ENCODE measurements around the gene FBXO34. TPM values are rescaled to one million over a fixed set of nuclear protein-coding genes. Genes with fewer than 3 reads are reported as not detected.

Gene FBXO34, protein sequence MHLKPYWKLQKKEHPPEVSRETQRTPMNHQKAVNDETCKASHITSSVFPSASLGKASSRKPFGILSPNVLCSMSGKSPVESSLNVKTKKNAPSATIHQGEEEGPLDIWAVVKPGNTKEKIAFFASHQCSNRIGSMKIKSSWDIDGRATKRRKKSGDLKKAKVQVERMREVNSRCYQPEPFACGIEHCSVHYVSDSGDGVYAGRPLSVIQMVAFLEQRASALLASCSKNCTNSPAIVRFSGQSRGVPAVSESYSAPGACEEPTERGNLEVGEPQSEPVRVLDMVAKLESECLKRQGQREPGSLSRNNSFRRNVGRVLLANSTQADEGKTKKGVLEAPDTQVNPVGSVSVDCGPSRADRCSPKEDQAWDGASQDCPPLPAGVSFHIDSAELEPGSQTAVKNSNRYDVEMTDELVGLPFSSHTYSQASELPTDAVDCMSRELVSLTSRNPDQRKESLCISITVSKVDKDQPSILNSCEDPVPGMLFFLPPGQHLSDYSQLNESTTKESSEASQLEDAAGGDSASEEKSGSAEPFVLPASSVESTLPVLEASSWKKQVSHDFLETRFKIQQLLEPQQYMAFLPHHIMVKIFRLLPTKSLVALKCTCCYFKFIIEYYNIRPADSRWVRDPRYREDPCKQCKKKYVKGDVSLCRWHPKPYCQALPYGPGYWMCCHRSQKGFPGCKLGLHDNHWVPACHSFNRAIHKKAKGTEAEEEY
- total RNA-seq = 17.1 and 20.0 TPM in 2 replicates

DNA sequence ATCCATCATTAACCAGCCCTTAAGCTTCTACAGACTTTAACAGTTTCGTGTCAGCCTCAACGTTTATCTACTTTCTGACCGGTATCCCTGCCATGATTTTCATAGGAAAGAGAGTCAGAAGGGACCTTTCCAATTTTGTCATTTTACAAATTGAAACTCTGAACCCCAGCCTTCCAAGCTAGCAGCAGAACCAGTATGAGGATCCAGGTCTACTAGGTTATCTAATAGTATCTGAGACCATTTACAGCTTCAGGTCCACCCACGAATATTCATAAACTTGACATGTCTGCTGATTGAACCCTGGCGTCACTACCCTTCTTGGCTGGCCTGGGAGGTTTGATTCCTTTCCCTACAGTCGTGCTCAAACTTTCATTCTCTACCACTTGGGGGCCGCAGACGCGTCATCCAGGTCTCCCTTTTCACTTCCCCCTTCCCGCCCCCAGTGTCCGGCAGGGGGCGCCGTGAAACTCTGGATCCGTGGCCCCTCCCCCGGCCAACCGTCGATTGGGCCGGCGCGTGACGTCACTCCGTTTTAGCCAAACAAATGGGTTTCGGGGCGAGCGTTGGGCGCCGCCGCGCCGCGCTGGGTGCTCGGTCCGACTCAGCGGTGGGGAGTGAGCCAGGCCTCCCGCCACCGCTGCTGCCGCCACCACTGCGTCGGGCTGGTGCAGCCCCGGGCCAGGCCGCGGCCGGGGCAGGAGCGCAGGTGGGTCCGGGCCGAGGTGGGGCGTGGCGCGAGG lies at the start of gene FBXO34:
FBXO34 (plus strand) TSS at position 590 of the 740 bp plus-strand sequence. CDS start 78,970 bp downstream, outside the sequence.

Other genes starting within 250 kb of the FBXO34 start
- gene WDHD1, start 244.3 kb upstream of the FBXO34 start, total RNA-seq = 2.4 and 13.5 TPM in 2 replicates
- gene SOCS4, start 244.2 kb upstream of the FBXO34 start, total RNA-seq = 7.7 and 8.0 TPM in 2 replicates
- gene MAPK1IP1L, start 219.8 kb upstream of the FBXO34 start, total RNA-seq = 93.0 and 124 TPM in 2 replicates
- 51.3 and 187 TPM in 2 replicates for gene LGALS3, start 142.2 kb upstream of the FBXO34 start, total RNA-seq
- gene DLGAP5, start 79.8 kb upstream of the FBXO34 start, total RNA-seq = 1.9 and 52.8 TPM in 2 replicates
- 3.6 and 11.3 TPM in 2 replicates for gene ATG14, start 140.4 kb downstream of the FBXO34 start, total RNA-seq
- gene TBPL2, start 169.2 kb downstream of the FBXO34 start, total RNA-seq = not detected in 2 replicates